ENCODE results near the gene ARHGAP27.

ARHGAP27 gene

DNA sequence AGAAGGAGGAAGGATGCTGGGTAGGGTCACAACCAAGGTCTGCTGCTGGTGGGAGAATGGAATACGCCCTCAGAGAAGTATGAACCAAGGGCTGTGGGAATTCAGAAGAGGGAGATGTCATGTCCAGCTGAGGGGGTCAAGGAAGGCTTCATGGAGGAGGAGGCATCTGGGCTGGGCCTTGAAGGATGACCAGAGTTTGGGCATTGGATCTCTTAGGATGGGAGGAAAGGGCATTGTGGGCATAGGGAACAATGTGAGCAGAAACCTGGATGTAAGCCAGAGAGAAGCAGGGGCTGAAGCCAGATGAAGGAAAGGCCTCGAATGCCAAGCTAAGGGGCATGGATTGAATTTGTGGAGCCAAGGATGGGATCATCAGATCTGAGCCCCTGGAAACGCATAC is 66.6 kb downstream of the ARHGAP27 start:
- TF ChIP-seq ESRRG (CRISPR knock-in tag; IDR thresholded peaks at IDR 0.05) (no peak), ZNF8 (CRISPR knock-in tag; IDR thresholded peaks at IDR 0.05) (no peak), PPARA (CRISPR knock-in tag; IDR thresholded peaks at IDR 0.05; ENCODE audit: borderline replicate concordance) (no peak), ZC3H10 (CRISPR knock-in tag; IDR thresholded peaks at IDR 0.05) (no peak), CSDC2 (CRISPR knock-in tag; IDR thresholded peaks at IDR 0.05) (no peak), ARNTL (CRISPR knock-in tag; IDR thresholded peaks at IDR 0.05; ENCODE audit: borderline replicate concordance, low read depth) (no peak), TCF4 (CRISPR knock-in tag; IDR thresholded peaks at IDR 0.05; ENCODE audit: borderline replicate concordance) (no peak), ZFP30 (CRISPR knock-in tag; IDR thresholded peaks at IDR 0.05) (no peak), ZFP3 (CRISPR knock-in tag; IDR thresholded peaks at IDR 0.05) (no peak), ZNF70 (CRISPR knock-in tag; IDR thresholded peaks at IDR 0.05) (no peak), ISL1 (CRISPR knock-in tag; IDR thresholded peaks at IDR 0.05) (no peak), BACH2 (CRISPR knock-in tag; IDR thresholded peaks at IDR 0.05; ENCODE audit: borderline replicate concordance) (no peak)
- TF ChIP-seq, protein P1, sequence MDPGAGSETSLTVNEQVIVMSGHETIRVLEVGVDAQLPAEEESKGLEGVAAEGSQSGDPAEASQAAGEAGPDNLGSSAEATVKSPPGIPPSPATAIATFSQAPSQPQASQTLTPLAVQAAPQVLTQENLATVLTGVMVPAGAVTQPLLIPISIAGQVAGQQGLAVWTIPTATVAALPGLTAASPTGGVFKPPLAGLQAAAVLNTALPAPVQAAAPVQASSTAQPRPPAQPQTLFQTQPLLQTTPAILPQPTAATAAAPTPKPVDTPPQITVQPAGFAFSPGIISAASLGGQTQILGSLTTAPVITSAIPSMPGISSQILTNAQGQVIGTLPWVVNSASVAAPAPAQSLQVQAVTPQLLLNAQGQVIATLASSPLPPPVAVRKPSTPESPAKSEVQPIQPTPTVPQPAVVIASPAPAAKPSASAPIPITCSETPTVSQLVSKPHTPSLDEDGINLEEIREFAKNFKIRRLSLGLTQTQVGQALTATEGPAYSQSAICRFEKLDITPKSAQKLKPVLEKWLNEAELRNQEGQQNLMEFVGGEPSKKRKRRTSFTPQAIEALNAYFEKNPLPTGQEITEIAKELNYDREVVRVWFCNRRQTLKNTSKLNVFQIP (CRISPR knock-in tag; IDR thresholded peaks at IDR 0.05; ENCODE audit: borderline replicate concordance, low read depth): no peak
- TF ChIP-seq, protein P2, sequence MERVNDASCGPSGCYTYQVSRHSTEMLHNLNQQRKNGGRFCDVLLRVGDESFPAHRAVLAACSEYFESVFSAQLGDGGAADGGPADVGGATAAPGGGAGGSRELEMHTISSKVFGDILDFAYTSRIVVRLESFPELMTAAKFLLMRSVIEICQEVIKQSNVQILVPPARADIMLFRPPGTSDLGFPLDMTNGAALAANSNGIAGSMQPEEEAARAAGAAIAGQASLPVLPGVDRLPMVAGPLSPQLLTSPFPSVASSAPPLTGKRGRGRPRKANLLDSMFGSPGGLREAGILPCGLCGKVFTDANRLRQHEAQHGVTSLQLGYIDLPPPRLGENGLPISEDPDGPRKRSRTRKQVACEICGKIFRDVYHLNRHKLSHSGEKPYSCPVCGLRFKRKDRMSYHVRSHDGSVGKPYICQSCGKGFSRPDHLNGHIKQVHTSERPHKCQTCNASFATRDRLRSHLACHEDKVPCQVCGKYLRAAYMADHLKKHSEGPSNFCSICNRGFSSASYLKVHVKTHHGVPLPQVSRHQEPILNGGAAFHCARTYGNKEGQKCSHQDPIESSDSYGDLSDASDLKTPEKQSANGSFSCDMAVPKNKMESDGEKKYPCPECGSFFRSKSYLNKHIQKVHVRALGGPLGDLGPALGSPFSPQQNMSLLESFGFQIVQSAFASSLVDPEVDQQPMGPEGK (CRISPR knock-in tag; IDR thresholded peaks at IDR 0.05; ENCODE audit: borderline replicate concordance): no peak
- TF ChIP-seq, protein P3, sequence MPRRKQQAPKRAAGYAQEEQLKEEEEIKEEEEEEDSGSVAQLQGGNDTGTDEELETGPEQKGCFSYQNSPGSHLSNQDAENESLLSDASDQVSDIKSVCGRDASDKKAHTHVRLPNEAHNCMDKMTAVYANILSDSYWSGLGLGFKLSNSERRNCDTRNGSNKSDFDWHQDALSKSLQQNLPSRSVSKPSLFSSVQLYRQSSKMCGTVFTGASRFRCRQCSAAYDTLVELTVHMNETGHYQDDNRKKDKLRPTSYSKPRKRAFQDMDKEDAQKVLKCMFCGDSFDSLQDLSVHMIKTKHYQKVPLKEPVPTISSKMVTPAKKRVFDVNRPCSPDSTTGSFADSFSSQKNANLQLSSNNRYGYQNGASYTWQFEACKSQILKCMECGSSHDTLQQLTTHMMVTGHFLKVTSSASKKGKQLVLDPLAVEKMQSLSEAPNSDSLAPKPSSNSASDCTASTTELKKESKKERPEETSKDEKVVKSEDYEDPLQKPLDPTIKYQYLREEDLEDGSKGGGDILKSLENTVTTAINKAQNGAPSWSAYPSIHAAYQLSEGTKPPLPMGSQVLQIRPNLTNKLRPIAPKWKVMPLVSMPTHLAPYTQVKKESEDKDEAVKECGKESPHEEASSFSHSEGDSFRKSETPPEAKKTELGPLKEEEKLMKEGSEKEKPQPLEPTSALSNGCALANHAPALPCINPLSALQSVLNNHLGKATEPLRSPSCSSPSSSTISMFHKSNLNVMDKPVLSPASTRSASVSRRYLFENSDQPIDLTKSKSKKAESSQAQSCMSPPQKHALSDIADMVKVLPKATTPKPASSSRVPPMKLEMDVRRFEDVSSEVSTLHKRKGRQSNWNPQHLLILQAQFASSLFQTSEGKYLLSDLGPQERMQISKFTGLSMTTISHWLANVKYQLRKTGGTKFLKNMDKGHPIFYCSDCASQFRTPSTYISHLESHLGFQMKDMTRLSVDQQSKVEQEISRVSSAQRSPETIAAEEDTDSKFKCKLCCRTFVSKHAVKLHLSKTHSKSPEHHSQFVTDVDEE (CRISPR knock-in tag; IDR thresholded peaks at IDR 0.05): no peak
- TF ChIP-seq, protein P4, sequence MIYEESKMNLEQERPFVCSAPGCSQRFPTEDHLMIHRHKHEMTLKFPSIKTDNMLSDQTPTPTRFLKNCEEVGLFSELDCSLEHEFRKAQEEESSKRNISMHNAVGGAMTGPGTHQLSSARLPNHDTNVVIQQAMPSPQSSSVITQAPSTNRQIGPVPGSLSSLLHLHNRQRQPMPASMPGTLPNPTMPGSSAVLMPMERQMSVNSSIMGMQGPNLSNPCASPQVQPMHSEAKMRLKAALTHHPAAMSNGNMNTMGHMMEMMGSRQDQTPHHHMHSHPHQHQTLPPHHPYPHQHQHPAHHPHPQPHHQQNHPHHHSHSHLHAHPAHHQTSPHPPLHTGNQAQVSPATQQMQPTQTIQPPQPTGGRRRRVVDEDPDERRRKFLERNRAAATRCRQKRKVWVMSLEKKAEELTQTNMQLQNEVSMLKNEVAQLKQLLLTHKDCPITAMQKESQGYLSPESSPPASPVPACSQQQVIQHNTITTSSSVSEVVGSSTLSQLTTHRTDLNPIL (CRISPR knock-in tag; IDR thresholded peaks at IDR 0.05; ENCODE audit: low read depth): no peak

DNA sequence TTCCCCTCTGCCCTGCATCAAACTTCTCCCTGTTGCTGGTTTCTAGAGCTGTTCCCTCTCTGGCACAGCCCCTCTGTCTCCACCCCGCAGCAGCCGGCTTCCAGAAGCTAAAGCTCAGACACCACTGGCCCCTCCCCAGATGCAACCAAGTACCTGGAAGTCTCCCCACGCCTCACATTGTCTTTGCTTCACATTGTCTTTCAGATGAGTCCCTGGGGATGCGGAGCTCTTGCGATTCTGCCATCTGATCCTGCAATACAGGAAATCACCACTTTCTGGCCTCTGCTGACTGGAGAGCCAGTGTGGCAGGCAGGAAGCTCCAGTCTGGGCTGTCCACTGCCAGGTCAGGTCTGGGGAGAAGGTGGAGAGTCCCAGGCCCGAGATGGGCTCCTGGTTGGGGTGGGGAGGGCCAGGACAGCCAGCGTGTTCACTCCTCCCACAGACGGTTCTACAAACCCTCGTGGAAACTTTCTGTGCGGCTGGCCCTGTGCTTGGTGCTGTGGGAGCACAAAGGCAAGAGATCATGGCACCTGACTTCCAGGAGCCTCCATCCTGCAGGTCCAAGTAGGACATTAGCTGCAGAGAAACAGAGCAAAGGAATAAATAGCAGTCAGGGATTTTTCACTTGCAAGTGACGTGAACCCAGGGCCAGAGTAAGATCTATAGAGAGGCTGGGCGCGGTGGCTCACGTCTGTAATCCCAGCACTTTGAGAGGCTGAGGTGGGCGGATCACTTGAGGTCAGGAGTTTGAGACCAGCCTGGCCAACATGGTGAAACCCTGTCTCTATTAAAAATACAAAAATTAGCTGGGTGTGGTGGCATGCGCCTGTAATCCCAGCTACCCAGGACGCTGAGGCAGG is 67.9 kb downstream of the ARHGAP27 start:
- TF ChIP-seq, protein P1 (CRISPR knock-in tag; IDR thresholded peaks at IDR 0.05; ENCODE audit: borderline replicate concordance, low read depth): no peak
- no peak for TF ChIP-seq ZFP30 (CRISPR knock-in tag; IDR thresholded peaks at IDR 0.05)
- TF ChIP-seq ZNF70 (CRISPR knock-in tag; IDR thresholded peaks at IDR 0.05): no peak
- no peak for TF ChIP-seq ISL1 (CRISPR knock-in tag; IDR thresholded peaks at IDR 0.05)
- no peak for TF ChIP-seq CSDC2 (CRISPR knock-in tag; IDR thresholded peaks at IDR 0.05)
- no peak for TF ChIP-seq OSR1 (CRISPR knock-in tag; IDR thresholded peaks at IDR 0.05)
- no peak for TF ChIP-seq TOX (CRISPR knock-in tag; IDR thresholded peaks at IDR 0.05; ENCODE audit: borderline replicate concordance)
- TF ChIP-seq, protein P4 (CRISPR knock-in tag; IDR thresholded peaks at IDR 0.05; ENCODE audit: low read depth): no peak
- no peak for TF ChIP-seq ESRRG (CRISPR knock-in tag; IDR thresholded peaks at IDR 0.05)
- no peak for TF ChIP-seq ARNTL (CRISPR knock-in tag; IDR thresholded peaks at IDR 0.05; ENCODE audit: borderline replicate concordance, low read depth)
- no peak for TF ChIP-seq ZNF565 (CRISPR knock-in tag; conservative IDR thresholded peaks at IDR 0.05; ENCODE audit: low read depth)
- no peak for TF ChIP-seq PPARA (CRISPR knock-in tag; IDR thresholded peaks at IDR 0.05; ENCODE audit: borderline replicate concordance)
- TF ChIP-seq TCF4 (CRISPR knock-in tag; IDR thresholded peaks at IDR 0.05; ENCODE audit: borderline replicate concordance): no peak
- no peak for TF ChIP-seq ZNF8 (CRISPR knock-in tag; IDR thresholded peaks at IDR 0.05)
- TF ChIP-seq BACH2 (CRISPR knock-in tag; IDR thresholded peaks at IDR 0.05; ENCODE audit: borderline replicate concordance): no peak
- TF ChIP-seq, protein P5, sequence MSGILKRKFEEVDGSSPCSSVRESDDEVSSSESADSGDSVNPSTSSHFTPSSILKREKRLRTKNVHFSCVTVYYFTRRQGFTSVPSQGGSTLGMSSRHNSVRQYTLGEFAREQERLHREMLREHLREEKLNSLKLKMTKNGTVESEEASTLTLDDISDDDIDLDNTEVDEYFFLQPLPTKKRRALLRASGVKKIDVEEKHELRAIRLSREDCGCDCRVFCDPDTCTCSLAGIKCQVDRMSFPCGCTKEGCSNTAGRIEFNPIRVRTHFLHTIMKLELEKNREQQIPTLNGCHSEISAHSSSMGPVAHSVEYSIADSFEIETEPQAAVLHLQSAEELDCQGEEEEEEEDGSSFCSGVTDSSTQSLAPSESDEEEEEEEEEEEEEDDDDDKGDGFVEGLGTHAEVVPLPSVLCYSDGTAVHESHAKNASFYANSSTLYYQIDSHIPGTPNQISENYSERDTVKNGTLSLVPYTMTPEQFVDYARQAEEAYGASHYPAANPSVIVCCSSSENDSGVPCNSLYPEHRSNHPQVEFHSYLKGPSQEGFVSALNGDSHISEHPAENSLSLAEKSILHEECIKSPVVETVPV (CRISPR knock-in tag; IDR thresholded peaks at IDR 0.05): no peak
- TF ChIP-seq GLIS3 (CRISPR knock-in tag; IDR thresholded peaks at IDR 0.05): no peak
- TF ChIP-seq, protein P2 (CRISPR knock-in tag; IDR thresholded peaks at IDR 0.05; ENCODE audit: borderline replicate concordance): no peak
- TF ChIP-seq RARB (CRISPR knock-in tag; IDR thresholded peaks at IDR 0.05): no peak
- ATAC-seq: peak; percentile 55

More for the DNA sequence above, 66.6 kb downstream of the ARHGAP27 start:
- ATAC-seq: no peak
